ENCODE data around the gene FGFR3. TPM values are rescaled to one million over a fixed set of nuclear protein-coding genes. Genes with fewer than 3 reads are reported as not detected.
A peak's percentile ranks its signal among the peaks of the same experiment; 100 is the strongest.

Gene FGFR3
- total and polyA plus RNA-seq, 2 of the 8 experiments (the other 6 are each of a cell fraction or from before 2014, with no cell fraction given) = 9.0 to 19.5 TPM

- ChIA-PET CTCF (ENCODE audit: partially characterized antibody) (interaction anchor here (52.9 to 71.2 kb wide), 2 partner anchors 2 to 26 kb away, joined by 2507 read pairs; partner anchors contain the start of gene FGFR3), POLR2A (ENCODE audit: partially characterized antibody) (interaction anchor here (1.4 to 1.9 kb wide), 2 partner anchors 11 to 29 kb away, joined by 4 to 5 read pairs; partner anchors contain the start of gene FGFR3)
- Histone ChIP-seq H2BK15ac (ENCODE audit: low read length) (no peak overlapping the region), H3K9me3 (ENCODE audit: insufficient read depth in 2 of 2, low read depth in 1 of 2, low read length in 1 of 2) (no peaks in the 10 kb centered on the region), H3K36me3 (ENCODE audit: control insufficient read depth in 2 of 4, insufficient read depth in 4 of 4, low read length in 3 of 4) (no peaks in the 10 kb centered on the region), H2BK12ac (ENCODE audit: low read depth, low read length) (0 out of 2 replicates have a peak overlapping the region, but pooled peaks have one; percentile 39), H3K79me2 (ENCODE audit: control insufficient read depth in 1 of 2, insufficient read depth in 2 of 2, low read length in 2 of 2) (no peaks in the 10 kb centered on the region), H3K4me3 (ENCODE audit: extremely low read depth in 1 of 4, insufficient read depth in 2 of 4, low read depth in 3 of 4, low read length in 4 of 4) (no peak overlapping the region), H4K8ac (ENCODE audit: extremely low read depth, insufficient read depth, low read length) (no peak overlapping the region), H3K4ac (replicated peaks; ENCODE audit: insufficient read length, low read depth, low read length) (no peak overlapping the region), H3K23me2 (ENCODE audit: low read depth, low read length) (peaks cover 4% of the 10 kb centered on the region; the same call in 1 of the 2 replicates), H3K79me1 (ENCODE audit: low read depth, low read length) (no peaks in the 10 kb centered on the region), H2BK20ac (ENCODE audit: low read length) (no peak overlapping the region), H4K91ac (replicated peaks; ENCODE audit: insufficient read length, low read length) (no peak overlapping the region), H3K27me3 (replicated peaks in 1 of 4; ENCODE audit: control insufficient read depth in 3 of 4, extremely low read depth in 1 of 4, insufficient read depth in 3 of 4, low read length in 3 of 4) (peaks cover 0 to 3% (median 0%) of the 10 kb centered on the region in 4 experiments; a peak in 2 of 7 replicates), H3K9ac (replicated peaks in 1 of 4; ENCODE audit: extremely low read depth in 1 of 4, low read depth in 3 of 4, low read length in 3 of 4) (no peak overlapping the region), H3K4me2 (ENCODE audit: insufficient read depth in 1 of 2, low read depth in 2 of 2, low read length in 2 of 2) (no peak overlapping the region), H4K20me1 (replicated peaks in 1 of 2; ENCODE audit: control insufficient read depth in 1 of 2, insufficient read depth in 2 of 2, low read length in 2 of 2) (no peaks in the 10 kb centered on the region), H2BK120ac (replicated peaks; ENCODE audit: low read depth, low read length) (no peak overlapping the region), H4K5ac (ENCODE audit: insufficient read length, low read depth, low read length) (no peak overlapping the region), H3K14ac (ENCODE audit: insufficient read length) (no peak overlapping the region), H2AK5ac (ENCODE audit: low read depth, low read length) (no peak overlapping the region), H3K56ac (replicated peaks; ENCODE audit: insufficient read length, low read depth, low read length) (no peak overlapping the region), H2BK5ac (ENCODE audit: low read depth, low read length) (no peak overlapping the region), H3K23ac (ENCODE audit: insufficient read length) (no peak overlapping the region), H3K18ac (ENCODE audit: extremely low read depth, low read length) (peak overlapping the region; percentile 60), H2AFZ (ENCODE audit: low read length) (no peak overlapping the region), H3K4me1 (replicated peaks in 1 of 4; ENCODE audit: control insufficient read depth in 3 of 4, insufficient read depth in 4 of 4, low read length in 3 of 4) (peaks cover under 1 to 22% (median 13%) of the 10 kb centered on the region in 4 experiments), H3K27ac (ENCODE audit: low read depth, low read length) (no peak overlapping the region)
- WGBS, 2 experiments (ENCODE audit: extremely low coverage in 1 of 2, insufficient coverage in 1 of 2, insufficient read length in 1 of 2, insufficient replicate concordance in 2 of 2, low coverage in 1 of 2, low lambda C conversion rate in 2 of 2, missing lambda C conversion rate in 1 of 2) = 72% methylated on average over 29 of the region's 31 CpGs; no CpG with 5 or more reads in 1 of the 2 experiments
- no peak for DNase-seq (ENCODE audit: low read depth in 1 of 2, low spot score in 2 of 2)
- no peak for FAIRE-seq
- TF ChIP-seq E2F6 (IDR thresholded peaks at IDR 0.05) (0 out of 2 replicates have a peak, but pooled peaks have one; percentile 17), TBP (IDR thresholded peaks at IDR 0.05; ENCODE audit: low read depth, low read length) (peak; percentile 18; the same call in 1 of the 2 replicates), SAP30 (IDR thresholded peaks at IDR 0.05; ENCODE audit: insufficient read depth, insufficient replicate concordance, low read length) (no peak)
These were observed 30.0 kb upstream of the FGFR3 start for GRCh38 chr4:1763070-1763549.

All from H1 (cell line).